Measurements from ENCODE around the gene PGBD2. TPM values are rescaled to one million over a fixed set of nuclear protein-coding genes. Genes with fewer than 3 reads are reported as not detected.

PGBD2 gene
- total and polyA plus RNA-seq, 2 of the 13 experiments (the other 11 are each of a cell fraction or from before 2014, with no cell fraction given): 6.0 to 7.4 TPM

DNA sequence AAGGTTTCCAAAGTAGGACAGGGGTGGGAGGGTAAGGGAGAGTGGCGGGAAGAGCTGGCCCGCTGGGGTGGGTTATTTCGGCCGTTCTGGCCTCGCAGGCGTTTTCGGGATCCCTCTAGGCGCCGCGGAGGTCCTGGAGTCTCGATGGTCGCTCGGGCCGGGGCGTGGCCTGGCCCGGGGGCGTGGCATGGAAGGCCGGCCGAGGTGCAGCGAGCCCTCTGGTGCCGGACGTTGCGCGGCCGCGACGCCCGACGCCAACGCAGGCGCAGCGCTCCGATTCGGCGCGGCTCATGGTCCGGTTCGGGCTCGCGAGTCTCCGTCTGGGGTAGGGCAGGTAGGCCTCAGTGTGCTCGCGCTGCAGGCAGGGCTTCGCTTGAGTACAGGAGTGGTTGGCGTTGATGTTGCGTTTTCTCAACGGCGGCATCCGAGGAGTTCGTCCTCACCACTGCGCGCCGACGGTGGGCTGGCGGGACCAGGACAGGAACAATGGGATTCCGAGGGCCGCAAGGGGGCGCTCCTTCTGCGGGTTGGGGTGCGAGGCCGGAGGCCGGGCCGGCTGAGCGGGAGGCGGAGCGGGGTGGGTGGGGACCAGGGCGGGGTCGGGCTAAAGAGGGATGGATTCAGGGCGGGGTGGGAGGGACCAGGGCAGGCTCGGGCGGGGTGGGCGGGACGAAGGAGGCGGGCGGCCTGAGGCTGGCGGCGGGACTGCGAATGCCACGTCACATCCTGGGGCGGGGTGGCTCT, at the start of gene PGBD2 (continued):
- TF ChIP-seq ZNF335 (CRISPR knock-in tag; IDR thresholded peaks at IDR 0.05) (peak; percentile 53), ZNF446 (CRISPR knock-in tag; IDR thresholded peaks at IDR 0.05) (no peak), SKIL (CRISPR knock-in tag; IDR thresholded peaks at IDR 0.05; ENCODE audit: borderline replicate concordance) (no peak; the same call in 1 of the 2 replicates), ZNF564 (CRISPR knock-in tag; IDR thresholded peaks at IDR 0.05) (peak; percentile 70; the same call in 1 of the 2 replicates), HNRNPK (IDR thresholded peaks at IDR 0.05; ENCODE audit: low read depth, low read length, poor library complexity, severe bottlenecking) (peak; percentile 55), ZNF317 (CRISPR knock-in tag; IDR thresholded peaks at IDR 0.05) (peak; percentile 56; the same call in 1 of the 2 replicates), ZNF891 (CRISPR knock-in tag; IDR thresholded peaks at IDR 0.05) (peak; percentile 98), KLF6 (CRISPR knock-in tag; IDR thresholded peaks at IDR 0.05) (peak; percentile 85), ZNF75D (CRISPR knock-in tag; IDR thresholded peaks at IDR 0.05; ENCODE audit: borderline replicate concordance) (no peak), PRDM15 (CRISPR knock-in tag; IDR thresholded peaks at IDR 0.05) (peak; percentile 17; the same call in 1 of the 2 replicates), CCDC6 (CRISPR knock-in tag; IDR thresholded peaks at IDR 0.05) (peak; percentile 98; the same call in 1 of the 2 replicates), ZNF557 (CRISPR knock-in tag; IDR thresholded peaks at IDR 0.05) (0 out of 2 replicates have a peak, but pooled peaks have one; percentile 86), ZEB1 (IDR thresholded peaks at IDR 0.05; ENCODE audit: insufficient replicate concordance, low read depth) (no peak), ETV5 (CRISPR knock-in tag; IDR thresholded peaks at IDR 0.05; ENCODE audit: borderline replicate concordance) (peak; percentile 65; the same call in 1 of the 2 replicates), HMGA1 (CRISPR knock-in tag; conservative IDR thresholded peaks at IDR 0.05) (no peak), TGIF2 (CRISPR knock-in tag; IDR thresholded peaks at IDR 0.05) (no peak), ZNF143 (CRISPR knock-in tag; IDR thresholded peaks at IDR 0.05) (no peak; the same call in none of the 2 replicates), ZNF576 (CRISPR knock-in tag; IDR thresholded peaks at IDR 0.05) (no peak), ATF5 (CRISPR knock-in tag; IDR thresholded peaks at IDR 0.05; ENCODE audit: low read depth) (0 out of 2 replicates have a peak, but pooled peaks have one; percentile 60), ZNF510 (CRISPR knock-in tag; IDR thresholded peaks at IDR 0.05; ENCODE audit: low read depth) (no peak), GZF1 (CRISPR knock-in tag; IDR thresholded peaks at IDR 0.05) (no peak), ZNF484 (CRISPR knock-in tag; IDR thresholded peaks at IDR 0.05; ENCODE audit: borderline replicate concordance, low read depth) (no peak)
- TF ChIP-seq, protein P1, sequence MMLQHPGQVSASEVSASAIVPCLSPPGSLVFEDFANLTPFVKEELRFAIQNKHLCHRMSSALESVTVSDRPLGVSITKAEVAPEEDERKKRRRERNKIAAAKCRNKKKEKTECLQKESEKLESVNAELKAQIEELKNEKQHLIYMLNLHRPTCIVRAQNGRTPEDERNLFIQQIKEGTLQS (CRISPR knock-in tag; IDR thresholded peaks at IDR 0.05): peak; percentile 48; the same call in 1 of the 2 replicates

Data from HepG2 (cell line).